Activated CD8-positive, alpha-beta memory T cell treated with anti-CD3 and anti-CD28 coated beads for 24 hours (primary cell): ENCODE data around the gene CCDC7.
"Not testable (repeated sequence)": the region's sequence is repeated elsewhere in the genome, so short reads cannot be mapped to it uniquely, and the experiment has no call there.

ENCODE experiments used
- DNase-seq: peaks from one replicate; pipeline ENCODE4 v3.0.0-alpha.2; 2020

The CCDC7 gene

GRCh38 chr10:32445740-32446535, at the start of gene CCDC7:
Gene CCDC7 (plus strand): TSS chr10:32446140. CDS start chr10:32451643, 5,503 bp downstream.
- peak; percentile 91 for DNase-seq

GRCh38 chr10:32397163-32397562, 48.8 kb upstream of the CCDC7 start:
- DNase-seq = not testable (repeated sequence)

- not testable (repeated sequence) for DNase-seq
These were observed 46.2 kb upstream of the CCDC7 start for GRCh38 chr10:32399720-32400119.

- no peak for DNase-seq
These were observed 45.0 kb upstream of the CCDC7 start for GRCh38 chr10:32400961-32401360.

GRCh38 chr10:32402499-32402898, 43.4 kb upstream of the CCDC7 start:
- no peak for DNase-seq

- no peak for DNase-seq
These were observed 42.8 kb upstream of the CCDC7 start for GRCh38 chr10:32403091-32403490.

GRCh38 chr10:32408690-32409089, 37.2 kb upstream of the CCDC7 start:
- DNase-seq = no peak

GRCh38 chr10:32409741-32410140, 36.2 kb upstream of the CCDC7 start:
- no peak for DNase-seq

- no peak for DNase-seq
These were observed 35.4 kb upstream of the CCDC7 start for GRCh38 chr10:32410569-32410968.

- no peak for DNase-seq
These were observed 34.0 kb upstream of the CCDC7 start for GRCh38 chr10:32411797-32412498.

GRCh38 chr10:32412499-32412853, 33.5 kb upstream of the CCDC7 start:
- no peak for DNase-seq

GRCh38 chr10:32413513-32413912, 32.4 kb upstream of the CCDC7 start:
- DNase-seq = no peak

GRCh38 chr10:32415361-32415760, 30.6 kb upstream of the CCDC7 start:
- no peak for DNase-seq

GRCh38 chr10:32417911-32418547, 27.9 kb upstream of the CCDC7 start:
- DNase-seq = no peak

GRCh38 chr10:32418572-32418971, 27.4 kb upstream of the CCDC7 start:
- no peak for DNase-seq

- DNase-seq = no peak
These were observed 26.3 kb upstream of the CCDC7 start for GRCh38 chr10:32419615-32420014.

GRCh38 chr10:32426186-32426585, 19.8 kb upstream of the CCDC7 start:
- DNase-seq = no peak

- DNase-seq = no peak
These were observed 12.4 kb upstream of the CCDC7 start for GRCh38 chr10:32433542-32433941.

- DNase-seq = no peak
These were observed 9.7 kb upstream of the CCDC7 start for GRCh38 chr10:32436215-32436614.

GRCh38 chr10:32437334-32437733, 8.6 kb upstream of the CCDC7 start:
- DNase-seq = no peak

GRCh38 chr10:32445036-32445435, 904 bp upstream of the CCDC7 start:
- DNase-seq = no peak

GRCh38 chr10:32446536-32447406, 831 bp downstream of the CCDC7 start:
- DNase-seq = no peak

GRCh38 chr10:32454148-32454547, 8.2 kb downstream of the CCDC7 start:
- DNase-seq = no peak
